Measurements from ENCODE around the gene SERPINA4. TPM values are rescaled to one million over a fixed set of nuclear protein-coding genes. Genes with fewer than 3 reads are reported as not detected.
A peak's percentile ranks its signal among the peaks of the same experiment; 100 is the strongest.

The SERPINA4 gene
- total and polyA plus RNA-seq, 2 of the 13 experiments (the other 11 are each of a cell fraction or from before 2014, with no cell fraction given): 39.1 to 57.8 TPM

DNA sequence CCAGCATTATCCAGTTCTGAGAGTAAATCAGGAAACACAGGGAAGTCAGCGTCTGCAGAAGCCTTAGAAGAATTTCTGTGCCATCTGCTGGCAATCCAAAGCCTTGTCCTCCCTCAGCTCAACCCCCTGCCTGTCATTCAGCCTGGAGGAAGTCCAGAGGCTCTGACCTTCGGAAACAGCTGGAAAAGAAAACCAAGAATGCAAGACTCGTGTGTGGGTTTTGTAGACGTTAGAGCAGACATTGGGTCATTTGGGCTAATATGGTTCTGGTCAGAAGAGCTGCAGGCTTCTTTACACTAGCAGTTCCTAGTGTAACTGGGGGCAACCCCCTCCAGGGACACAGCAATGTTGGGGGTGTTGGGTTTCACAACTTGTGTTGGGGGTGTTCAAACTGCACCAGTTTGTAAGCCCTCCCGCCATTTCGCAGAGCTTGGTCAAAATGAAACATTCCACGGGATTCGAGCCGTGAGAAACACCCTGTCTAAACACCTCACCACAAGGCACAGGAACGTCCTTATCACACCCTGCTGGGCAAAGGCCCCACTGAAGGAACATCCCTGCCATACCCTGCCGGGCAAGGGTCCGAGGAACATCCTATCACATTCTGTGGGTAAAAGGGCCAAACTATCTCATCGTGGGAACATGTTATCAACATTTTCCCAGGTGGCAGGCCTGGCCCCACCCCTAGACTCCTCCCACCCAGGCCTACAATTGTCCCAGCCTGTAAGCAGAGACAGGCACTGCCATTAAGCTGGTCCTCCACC, 21.0 kb upstream of the SERPINA4 start (continued):
- TF ChIP-seq, protein P1, sequence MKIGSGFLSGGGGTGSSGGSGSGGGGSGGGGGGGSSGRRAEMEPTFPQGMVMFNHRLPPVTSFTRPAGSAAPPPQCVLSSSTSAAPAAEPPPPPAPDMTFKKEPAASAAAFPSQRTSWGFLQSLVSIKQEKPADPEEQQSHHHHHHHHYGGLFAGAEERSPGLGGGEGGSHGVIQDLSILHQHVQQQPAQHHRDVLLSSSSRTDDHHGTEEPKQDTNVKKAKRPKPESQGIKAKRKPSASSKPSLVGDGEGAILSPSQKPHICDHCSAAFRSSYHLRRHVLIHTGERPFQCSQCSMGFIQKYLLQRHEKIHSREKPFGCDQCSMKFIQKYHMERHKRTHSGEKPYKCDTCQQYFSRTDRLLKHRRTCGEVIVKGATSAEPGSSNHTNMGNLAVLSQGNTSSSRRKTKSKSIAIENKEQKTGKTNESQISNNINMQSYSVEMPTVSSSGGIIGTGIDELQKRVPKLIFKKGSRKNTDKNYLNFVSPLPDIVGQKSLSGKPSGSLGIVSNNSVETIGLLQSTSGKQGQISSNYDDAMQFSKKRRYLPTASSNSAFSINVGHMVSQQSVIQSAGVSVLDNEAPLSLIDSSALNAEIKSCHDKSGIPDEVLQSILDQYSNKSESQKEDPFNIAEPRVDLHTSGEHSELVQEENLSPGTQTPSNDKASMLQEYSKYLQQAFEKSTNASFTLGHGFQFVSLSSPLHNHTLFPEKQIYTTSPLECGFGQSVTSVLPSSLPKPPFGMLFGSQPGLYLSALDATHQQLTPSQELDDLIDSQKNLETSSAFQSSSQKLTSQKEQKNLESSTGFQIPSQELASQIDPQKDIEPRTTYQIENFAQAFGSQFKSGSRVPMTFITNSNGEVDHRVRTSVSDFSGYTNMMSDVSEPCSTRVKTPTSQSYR (CRISPR knock-in tag; IDR thresholded peaks at IDR 0.05; ENCODE audit: borderline replicate concordance): 0 out of 2 replicates have a peak, but pooled peaks have one; percentile 1
- TF ChIP-seq ERF (CRISPR knock-in tag; IDR thresholded peaks at IDR 0.05): 0 out of 2 replicates have a peak, but pooled peaks have one; percentile 15
- TF ChIP-seq HOMEZ (CRISPR knock-in tag; IDR thresholded peaks at IDR 0.05; ENCODE audit: low read depth): 0 out of 2 replicates have a peak, but pooled peaks have one; percentile 38
- TF ChIP-seq SMC3 (IDR thresholded peaks at IDR 0.05; ENCODE audit: low read length): peak; percentile 42; the same call in 1 of the 2 replicates
- 0 out of 2 replicates have a peak, but pooled peaks have one; percentile 6 for TF ChIP-seq BCL6 (CRISPR knock-in tag; IDR thresholded peaks at IDR 0.05)
- TF ChIP-seq, protein P2, sequence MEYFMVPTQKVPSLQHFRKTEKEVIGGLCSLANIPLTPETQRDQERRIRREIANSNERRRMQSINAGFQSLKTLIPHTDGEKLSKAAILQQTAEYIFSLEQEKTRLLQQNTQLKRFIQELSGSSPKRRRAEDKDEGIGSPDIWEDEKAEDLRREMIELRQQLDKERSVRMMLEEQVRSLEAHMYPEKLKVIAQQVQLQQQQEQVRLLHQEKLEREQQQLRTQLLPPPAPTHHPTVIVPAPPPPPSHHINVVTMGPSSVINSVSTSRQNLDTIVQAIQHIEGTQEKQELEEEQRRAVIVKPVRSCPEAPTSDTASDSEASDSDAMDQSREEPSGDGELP (IDR thresholded peaks at IDR 0.05; ENCODE audit: borderline replicate concordance, low read depth): peak; percentile 80; the same call in 1 of the 2 replicates
- peak; percentile 58; the same call in 1 of the 2 replicates for TF ChIP-seq TGIF2 (CRISPR knock-in tag; IDR thresholded peaks at IDR 0.05)
- TF ChIP-seq SALL1 (CRISPR knock-in tag; IDR thresholded peaks at IDR 0.05): peak; percentile 11; the same call in 1 of the 2 replicates
- TF ChIP-seq ATF5 (CRISPR knock-in tag; IDR thresholded peaks at IDR 0.05; ENCODE audit: low read depth): 0 out of 2 replicates have a peak, but pooled peaks have one; percentile 20
- TF ChIP-seq HOXD1 (CRISPR knock-in tag; IDR thresholded peaks at IDR 0.05): no peak
- no peak for TF ChIP-seq RARA (CRISPR knock-in tag; IDR thresholded peaks at IDR 0.05)
- TF ChIP-seq SIX1 (CRISPR knock-in tag; IDR thresholded peaks at IDR 0.05; ENCODE audit: borderline replicate concordance): 0 out of 2 replicates have a peak, but pooled peaks have one; percentile 25
- peak; percentile 52; the same call in 1 of the 2 replicates for TF ChIP-seq ZFX (CRISPR knock-in tag; IDR thresholded peaks at IDR 0.05; ENCODE audit: low read depth)
- no peak for TF ChIP-seq IRF2 (CRISPR knock-in tag; IDR thresholded peaks at IDR 0.05)
- peak; percentile 26; the same call in 1 of the 2 replicates for TF ChIP-seq TFDP1 (CRISPR knock-in tag; IDR thresholded peaks at IDR 0.05; ENCODE audit: borderline replicate concordance)
- peak; percentile 84 for TF ChIP-seq STAG1 (CRISPR knock-in tag; IDR thresholded peaks at IDR 0.05)
- TF ChIP-seq, protein P3, sequence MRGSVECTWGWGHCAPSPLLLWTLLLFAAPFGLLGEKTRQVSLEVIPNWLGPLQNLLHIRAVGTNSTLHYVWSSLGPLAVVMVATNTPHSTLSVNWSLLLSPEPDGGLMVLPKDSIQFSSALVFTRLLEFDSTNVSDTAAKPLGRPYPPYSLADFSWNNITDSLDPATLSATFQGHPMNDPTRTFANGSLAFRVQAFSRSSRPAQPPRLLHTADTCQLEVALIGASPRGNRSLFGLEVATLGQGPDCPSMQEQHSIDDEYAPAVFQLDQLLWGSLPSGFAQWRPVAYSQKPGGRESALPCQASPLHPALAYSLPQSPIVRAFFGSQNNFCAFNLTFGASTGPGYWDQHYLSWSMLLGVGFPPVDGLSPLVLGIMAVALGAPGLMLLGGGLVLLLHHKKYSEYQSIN (CRISPR knock-in tag; IDR thresholded peaks at IDR 0.05; ENCODE audit: borderline replicate concordance): no peak
- TF ChIP-seq RORA (CRISPR knock-in tag; IDR thresholded peaks at IDR 0.05): no peak
- TF ChIP-seq RCOR2 (CRISPR knock-in tag; IDR thresholded peaks at IDR 0.05): 0 out of 2 replicates have a peak, but pooled peaks have one; percentile 18
- no peak for TF ChIP-seq ZMYM4 (CRISPR knock-in tag; IDR thresholded peaks at IDR 0.05)
- 0 out of 2 replicates have a peak, but pooled peaks have one; percentile 12 for TF ChIP-seq ZNF567 (CRISPR knock-in tag; IDR thresholded peaks at IDR 0.05; ENCODE audit: borderline replicate concordance)

Data from HepG2 (cell line).